Kidney glomerular epithelial cell (primary cell): ENCODE data around the gene RANBP9.

Source experiments
- DNase-seq: peaks from one replicate; lab custom pipeline; 2025; lab: John Stamatoyannopoulos, UW

Gene RANBP9

GRCh38 chr6:13711733-13712598, at the start of gene RANBP9:
RANBP9 (minus strand) TSS chr6:13711835; CDS start chr6:13711505, 330 bp downstream.
- peak; percentile 74 for DNase-seq

- no peak for DNase-seq
Measured at GRCh38 chr6:13760307-13761304, 49.0 kb upstream of the RANBP9 start.

- no peak for DNase-seq
Measured at GRCh38 chr6:13759025-13759424, 47.4 kb upstream of the RANBP9 start.

GRCh38 chr6:13754644-13755043, 43.0 kb upstream of the RANBP9 start:
- DNase-seq = no peak

GRCh38 chr6:13743736-13744127, 32.1 kb upstream of the RANBP9 start:
- DNase-seq = no peak

- DNase-seq = no peak
Measured at GRCh38 chr6:13742961-13743735, 31.5 kb upstream of the RANBP9 start.

- DNase-seq = no peak
Measured at GRCh38 chr6:13741365-13741764, 29.7 kb upstream of the RANBP9 start.

- no peak for DNase-seq
Measured at GRCh38 chr6:13735031-13735430, 23.4 kb upstream of the RANBP9 start.

- DNase-seq = peak; percentile 16
Measured at GRCh38 chr6:13733178-13733887, 21.7 kb upstream of the RANBP9 start.

GRCh38 chr6:13730704-13731103, 19.1 kb upstream of the RANBP9 start:
- DNase-seq = no peak

- peak; percentile 7 for DNase-seq
Measured at GRCh38 chr6:13729891-13730290, 18.3 kb upstream of the RANBP9 start.

- DNase-seq = peak; percentile 3
Measured at GRCh38 chr6:13725570-13725969, 13.9 kb upstream of the RANBP9 start.

GRCh38 chr6:13725052-13725451, 13.4 kb upstream of the RANBP9 start:
- DNase-seq = no peak

GRCh38 chr6:13724182-13724581, 12.5 kb upstream of the RANBP9 start:
- peak; percentile 6 for DNase-seq

- no peak for DNase-seq
Measured at GRCh38 chr6:13722880-13723279, 11.2 kb upstream of the RANBP9 start.

- DNase-seq = no peak
Measured at GRCh38 chr6:13718123-13718458, 6.5 kb upstream of the RANBP9 start.

- DNase-seq = no peak
Measured at GRCh38 chr6:13716955-13717295, 5.3 kb upstream of the RANBP9 start.

- no peak for DNase-seq
Measured at GRCh38 chr6:13716225-13716954, 4.8 kb upstream of the RANBP9 start.

GRCh38 chr6:13715444-13715883, 3.8 kb upstream of the RANBP9 start:
- DNase-seq = no peak

GRCh38 chr6:13712599-13712898, 914 bp upstream of the RANBP9 start:
- no peak for DNase-seq

GRCh38 chr6:13711324-13711732, 307 bp downstream of the RANBP9 start:
- no peak for DNase-seq
